ENCODE data around the gene PLK2. TPM values are rescaled to one million over a fixed set of nuclear protein-coding genes. Genes with fewer than 3 reads are reported as not detected.

Gene PLK2
- total and polyA plus RNA-seq, 2 donors (not counting 3 experiments of a cell fraction or from before 2014, with no cell fraction given), result 199 to 250 TPM

DNA sequence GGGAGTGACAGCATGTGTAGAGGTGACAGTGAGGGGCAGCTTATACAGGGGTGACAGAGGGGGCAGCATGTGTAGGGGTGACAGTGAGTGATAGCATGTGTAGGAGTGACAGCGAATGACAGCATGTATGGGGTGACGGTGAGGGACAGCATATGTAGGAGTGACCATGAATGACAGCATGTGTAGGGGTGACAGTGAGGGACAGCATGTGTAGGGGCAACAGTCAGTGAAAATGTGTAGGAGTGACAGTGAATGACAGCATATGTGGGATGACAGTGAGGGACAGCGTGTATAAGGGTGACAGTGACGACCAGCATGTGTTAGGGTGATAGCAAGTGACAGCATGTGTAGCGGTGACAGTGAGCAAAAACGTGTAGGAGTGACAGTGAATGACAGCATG is 21.9 kb upstream of the PLK2 start:
- ChIA-PET POLR2A (no interaction called here), CTCF (no interaction called here)
- no peak overlapping the region for H2AFZ ChIP-seq (ENCODE audit: low read depth, low read length)
- H3K9ac ChIP-seq (replicated peaks; ENCODE audit: extremely low read depth, insufficient read depth, low read length), result no peak overlapping the region
- DNase-seq (ENCODE audit: low read depth, low spot score), result no peak
- no peaks in the 10 kb centered on the region for H3K4me1 ChIP-seq (ENCODE audit: control insufficient read depth, extremely low read depth, insufficient read depth, low read length)
- no peak for FAIRE-seq
- H3K27ac ChIP-seq (ENCODE audit: insufficient read depth, low read depth, low read length), result no peak overlapping the region
- H3K79me2 ChIP-seq (ENCODE audit: control insufficient read depth, insufficient read depth, low read length), result no peaks in the 10 kb centered on the region
- no peaks in the 10 kb centered on the region for H4K20me1 ChIP-seq (replicated peaks; ENCODE audit: control insufficient read depth, extremely low read depth, insufficient read depth, low read length)
- peaks cover 6 to 7% of the 10 kb centered on the region in 2 experiments for H3K27me3 ChIP-seq (ENCODE audit: control insufficient read depth in 2 of 2, insufficient read depth in 2 of 2, low read length in 2 of 2)
- H3K9me1 ChIP-seq (replicated peaks; ENCODE audit: control insufficient read depth, extremely low read depth, insufficient read depth, low read length), result no peaks in the 10 kb centered on the region
- dilution Hi-C loops (cut with MboI; ENCODE audit: extremely low pct_ligation_motif_present, low sequenced_read_pairs) (no loop called here), intact Hi-C loops (cut with micrococcal nuclease) (no loop called here)
- H3K36me3 ChIP-seq (ENCODE audit: control insufficient read depth in 2 of 2, extremely low read depth in 1 of 2, insufficient read depth in 2 of 2, low read length in 2 of 2), result no peaks in the 10 kb centered on the region
- H3K4me2 ChIP-seq (ENCODE audit: insufficient read depth, low read length), result no peak overlapping the region
- TF ChIP-seq POLR2A (IDR thresholded peaks at IDR 0.05; ENCODE audit: low read depth, low read length) (no peak), MAX (IDR thresholded peaks at IDR 0.05; ENCODE audit: insufficient read depth, insufficient read length) (no peak), CTCF (IDR thresholded peaks at IDR 0.05; ENCODE audit: extremely low read depth in 1 of 2, insufficient read depth in 1 of 2, low read depth in 1 of 2, low read length in 2 of 2) (no peak), GATA2 (IDR thresholded peaks at IDR 0.05; ENCODE audit: insufficient read depth, insufficient read length, low read depth, low read length) (no peak)
- H3K4me3 ChIP-seq (replicated peaks in 1 of 3; ENCODE audit: insufficient read depth in 1 of 3, low read depth in 1 of 3, low read length in 3 of 3), result no peak overlapping the region
- BruUV-seq (replicated peaks), result no TSS peak
- H3K9me3 ChIP-seq (replicated peaks; ENCODE audit: control insufficient read depth, insufficient read depth, low read length), result no peaks in the 10 kb centered on the region

DNA sequence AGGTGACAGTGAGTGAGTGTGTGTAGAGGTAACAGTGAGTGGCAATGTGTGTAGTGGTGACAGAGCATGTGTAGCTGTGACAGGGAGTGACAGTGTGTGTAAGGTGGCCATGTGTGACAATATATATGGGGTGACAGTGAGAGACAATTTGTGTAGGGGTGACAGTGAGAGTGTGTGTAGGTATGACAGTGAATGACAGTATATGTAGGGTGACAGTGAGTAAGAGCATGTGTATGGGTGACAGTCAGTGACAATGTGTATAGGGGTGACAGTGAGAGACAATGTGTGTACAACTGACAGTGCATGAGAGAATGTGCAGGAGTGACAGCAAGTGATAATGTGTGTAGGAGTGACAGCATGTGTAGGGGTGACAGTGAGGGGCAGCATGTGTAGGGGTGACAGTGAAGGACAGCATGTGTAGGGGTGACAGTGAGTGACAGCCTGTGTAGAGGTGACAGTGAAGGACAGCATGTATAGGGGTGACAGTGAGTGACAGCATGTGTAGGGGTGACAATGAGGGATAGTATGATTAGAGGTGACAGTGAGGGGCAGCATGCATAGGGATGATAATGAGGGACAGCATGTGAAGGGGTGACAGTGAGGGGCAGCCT is 21.3 kb upstream of the PLK2 start:
- Histone ChIP-seq H3K79me2 (ENCODE audit: control insufficient read depth, insufficient read depth, low read length) (no peaks in the 10 kb centered on the region), H3K4me2 (ENCODE audit: insufficient read depth, low read length) (no peak overlapping the region), H3K27ac (ENCODE audit: insufficient read depth, low read depth, low read length) (no peak overlapping the region), H3K9me1 (replicated peaks; ENCODE audit: control insufficient read depth, extremely low read depth, insufficient read depth, low read length) (no peaks in the 10 kb centered on the region), H3K36me3 (ENCODE audit: control insufficient read depth in 2 of 2, extremely low read depth in 1 of 2, insufficient read depth in 2 of 2, low read length in 2 of 2) (no peaks in the 10 kb centered on the region), H3K9me3 (replicated peaks; ENCODE audit: control insufficient read depth, insufficient read depth, low read length) (no peaks in the 10 kb centered on the region), H3K4me3 (replicated peaks in 1 of 3; ENCODE audit: insufficient read depth in 1 of 3, low read depth in 1 of 3, low read length in 3 of 3) (no peak overlapping the region), H2AFZ (ENCODE audit: low read depth, low read length) (no peak overlapping the region), H4K20me1 (replicated peaks; ENCODE audit: control insufficient read depth, extremely low read depth, insufficient read depth, low read length) (no peaks in the 10 kb centered on the region), H3K27me3 (ENCODE audit: control insufficient read depth in 2 of 2, insufficient read depth in 2 of 2, low read length in 2 of 2) (peaks cover 4 to 6% of the 10 kb centered on the region in 2 experiments), H3K9ac (replicated peaks; ENCODE audit: extremely low read depth, insufficient read depth, low read length) (no peak overlapping the region), H3K4me1 (ENCODE audit: control insufficient read depth, extremely low read depth, insufficient read depth, low read length) (no peaks in the 10 kb centered on the region)
- FAIRE-seq (no peak), DNase-seq (ENCODE audit: low read depth, low spot score) (no peak)
- ChIA-PET CTCF (no interaction called here), POLR2A (no interaction called here)
- intact Hi-C loops (cut with micrococcal nuclease) (no loop called here), dilution Hi-C loops (cut with MboI; ENCODE audit: extremely low pct_ligation_motif_present, low sequenced_read_pairs) (no loop called here)
- no TSS peak for BruUV-seq (replicated peaks)
- TF ChIP-seq MAX (IDR thresholded peaks at IDR 0.05; ENCODE audit: insufficient read depth, insufficient read length) (no peak), MYC (IDR thresholded peaks at IDR 0.05; ENCODE audit: low read depth, low read length) (no peak), CTCF (IDR thresholded peaks at IDR 0.05; ENCODE audit: extremely low read depth in 1 of 2, insufficient read depth in 1 of 2, low read depth in 1 of 2, low read length in 2 of 2) (no peak), POLR2AphosphoS5 (IDR thresholded peaks at IDR 0.05; ENCODE audit: insufficient read depth, low read depth, low read length) (no peak), FOS (IDR thresholded peaks at IDR 0.05; ENCODE audit: borderline replicate concordance, insufficient read depth, low read length) (no peak), JUN (IDR thresholded peaks at IDR 0.05; ENCODE audit: borderline replicate concordance, insufficient read depth, insufficient read length, low read depth) (no peak), GATA2 (IDR thresholded peaks at IDR 0.05; ENCODE audit: insufficient read depth, insufficient read length, low read depth, low read length) (no peak), EZH2 (IDR thresholded peaks at IDR 0.05; ENCODE audit: borderline replicate concordance, low read depth, low read length, severe bottlenecking) (no peak), POLR2A (IDR thresholded peaks at IDR 0.05; ENCODE audit: low read depth, low read length) (no peak)

Data from endothelial cell of umbilical vein (primary cell).